HG02970 (cell line): Measurements from ENCODE around the gene MTHFD2L.

ENCODE experiments used
- ATAC-seq: cut with Tn5 transposase; IDR thresholded peaks from one replicate; pipeline ENCODE4 v1.9.1; 2021; ENCODE audit warnings: mild to moderate bottlenecking, moderate library complexity, moderate number of reproducible peaks; ENCODE audit not compliant: unreplicated experiment, low FRiP score

The MTHFD2L gene

DNA sequence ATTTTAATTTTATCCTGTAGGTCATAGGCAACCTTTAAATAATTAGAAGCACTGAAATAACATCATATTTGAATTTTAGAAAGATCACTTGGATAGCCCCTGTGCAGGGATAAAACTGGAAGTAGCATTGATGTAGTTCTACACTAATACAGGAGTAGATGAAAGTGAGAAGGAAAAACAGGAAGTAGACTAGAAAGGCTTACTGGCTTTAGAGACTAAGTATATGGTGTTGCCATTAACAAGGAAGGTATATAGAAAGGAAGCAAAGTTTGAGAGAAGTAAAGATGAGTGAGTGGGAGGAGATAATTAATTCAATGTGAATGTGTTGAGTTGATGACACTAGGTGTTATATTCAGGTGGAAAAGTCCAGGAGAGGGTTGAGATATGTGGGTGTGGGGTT, 77.2 kb downstream of the MTHFD2L start:
- ATAC-seq: peak; percentile 51

DNA sequence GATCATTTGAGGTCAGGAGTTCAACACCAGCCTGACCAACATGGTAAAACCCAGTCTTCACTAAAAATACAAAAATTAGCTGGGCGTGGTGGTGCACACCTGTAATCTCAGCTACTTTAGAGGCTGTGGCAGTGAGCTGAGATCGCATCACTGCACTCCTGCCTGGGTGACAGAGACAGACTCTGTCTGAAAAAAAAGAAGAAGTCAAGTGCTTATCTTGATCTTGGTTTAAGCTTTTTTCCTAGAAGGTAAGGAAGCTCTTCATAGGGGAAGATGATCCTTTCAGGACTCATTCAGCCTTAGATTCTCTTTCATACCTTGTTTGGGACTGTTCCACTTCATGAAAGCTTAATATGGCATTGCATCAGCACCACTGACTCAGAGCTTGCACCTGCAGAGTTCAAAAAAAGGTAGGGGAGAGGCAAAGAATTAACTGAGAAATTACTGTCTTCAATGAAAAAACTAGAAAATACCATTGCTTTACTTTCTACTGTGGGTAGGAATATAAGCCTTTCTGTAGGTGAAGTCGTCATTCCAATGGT, 79.6 kb downstream of the MTHFD2L start:
- no peak for ATAC-seq

DNA sequence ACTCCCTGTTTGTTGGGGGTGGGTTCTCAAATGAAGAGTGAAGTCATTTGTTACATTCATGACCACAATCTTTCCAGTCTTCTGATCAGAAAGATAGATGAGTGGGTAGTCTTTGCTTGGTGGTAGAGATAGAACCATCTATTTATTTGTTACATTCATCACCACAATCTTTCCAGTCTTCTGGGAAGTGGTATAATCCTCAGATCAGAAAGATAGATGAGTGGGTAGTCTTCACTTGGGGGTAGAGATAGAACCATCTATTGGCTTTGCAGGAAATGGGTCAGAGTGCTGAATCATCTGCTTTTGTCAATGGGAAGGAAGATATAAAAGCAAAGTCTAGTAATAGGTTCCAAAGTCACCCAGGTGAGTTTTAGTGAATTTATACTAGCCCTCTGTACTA, 86.1 kb downstream of the MTHFD2L start:
- ATAC-seq: no peak

DNA sequence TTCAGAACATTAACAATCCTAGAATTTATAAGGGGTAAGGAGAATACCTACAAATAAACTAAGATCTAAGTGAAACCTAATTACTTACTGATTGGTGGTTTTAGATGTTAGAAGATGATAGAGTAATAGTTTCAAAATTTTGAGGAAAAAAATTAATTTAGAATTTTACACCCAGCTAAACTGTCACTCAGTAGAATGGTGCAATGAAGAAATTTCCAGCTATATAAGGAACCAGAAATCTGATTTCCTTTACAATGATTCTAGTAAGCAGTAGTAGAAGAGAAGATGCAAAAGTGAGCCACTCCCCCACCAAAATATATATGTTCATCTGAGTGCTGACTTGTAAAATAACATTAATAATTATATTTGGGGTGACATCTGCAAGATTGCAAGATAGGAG, 95.0 kb downstream of the MTHFD2L start:
- ATAC-seq: no peak

DNA sequence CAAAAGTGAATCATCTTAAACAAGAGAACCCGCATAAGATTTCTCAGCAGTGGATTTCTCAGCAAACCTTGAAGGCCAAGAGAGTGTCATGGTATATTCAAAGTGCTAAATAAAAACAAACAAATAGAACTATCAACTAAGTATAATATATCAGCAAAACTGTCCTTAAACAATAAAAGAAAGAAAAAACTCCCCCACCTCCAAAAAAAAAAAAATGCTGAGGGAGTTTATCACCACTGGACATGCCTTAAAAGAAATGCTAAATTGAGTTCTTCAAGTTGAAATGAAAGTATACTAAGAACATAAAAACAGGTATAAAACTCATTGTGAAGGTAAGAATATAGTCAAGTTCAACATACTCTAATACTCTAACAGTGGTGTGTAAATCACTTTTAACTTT, 96.5 kb downstream of the MTHFD2L start:
- no peak for ATAC-seq

DNA sequence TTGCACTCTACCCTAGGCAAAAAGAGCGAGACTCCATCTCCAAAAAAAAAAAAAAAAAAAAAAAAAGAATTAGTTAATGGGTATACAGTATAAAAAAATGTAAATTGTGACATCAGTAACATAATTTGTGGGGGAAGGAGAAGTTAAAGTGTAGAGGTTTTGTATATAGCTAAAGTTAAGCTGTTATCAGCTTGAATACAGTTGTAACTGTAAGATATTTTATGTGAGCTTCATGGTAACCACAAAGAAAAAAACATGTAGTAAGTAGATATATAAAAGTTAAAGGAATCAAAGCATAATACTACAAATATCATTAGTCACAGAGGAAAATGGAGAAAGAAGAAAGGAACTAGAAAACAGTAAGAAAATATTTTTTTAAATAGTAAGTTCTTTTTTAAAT, 97.2 kb downstream of the MTHFD2L start:
- ATAC-seq: no peak

DNA sequence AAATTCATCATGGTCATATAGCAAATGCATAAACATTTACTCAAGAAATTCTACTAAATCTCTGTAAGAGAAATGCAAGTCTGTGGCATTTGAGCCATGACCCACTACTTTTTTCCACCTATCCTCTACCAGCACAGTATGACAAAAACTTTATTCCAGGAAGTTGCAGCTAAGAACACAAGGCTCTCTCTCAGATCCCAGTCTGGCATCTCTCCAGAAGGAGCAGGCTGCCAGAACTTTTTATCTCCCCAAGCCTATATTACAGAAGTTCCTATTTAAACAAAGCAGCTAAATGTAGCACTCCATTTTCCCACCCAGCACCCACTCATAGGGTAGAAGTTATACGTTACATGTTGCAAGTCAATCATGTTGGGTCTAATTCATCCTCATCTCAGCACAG, 101.0 kb downstream of the MTHFD2L start:
- no peak for ATAC-seq

DNA sequence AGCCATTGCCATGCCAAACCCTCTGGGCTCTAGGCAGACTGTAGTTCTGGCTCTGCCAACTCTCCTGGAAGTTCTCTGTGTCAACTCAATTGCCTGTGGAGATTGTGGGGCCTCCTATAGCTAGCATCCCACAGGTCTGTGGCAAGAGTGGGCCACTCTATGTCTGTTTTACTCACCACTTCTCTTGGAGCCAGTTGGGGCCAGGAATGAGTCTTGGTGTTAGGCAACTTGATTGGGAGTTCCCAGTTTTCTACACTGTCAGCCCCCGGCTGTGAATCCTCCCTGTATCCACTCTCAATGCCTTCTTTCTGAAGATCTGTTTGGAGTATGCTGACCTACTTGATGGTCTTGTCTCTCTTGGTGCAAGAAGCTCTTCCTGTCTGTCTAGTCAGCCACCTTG, 102.1 kb downstream of the MTHFD2L start:
- no peak for ATAC-seq

DNA sequence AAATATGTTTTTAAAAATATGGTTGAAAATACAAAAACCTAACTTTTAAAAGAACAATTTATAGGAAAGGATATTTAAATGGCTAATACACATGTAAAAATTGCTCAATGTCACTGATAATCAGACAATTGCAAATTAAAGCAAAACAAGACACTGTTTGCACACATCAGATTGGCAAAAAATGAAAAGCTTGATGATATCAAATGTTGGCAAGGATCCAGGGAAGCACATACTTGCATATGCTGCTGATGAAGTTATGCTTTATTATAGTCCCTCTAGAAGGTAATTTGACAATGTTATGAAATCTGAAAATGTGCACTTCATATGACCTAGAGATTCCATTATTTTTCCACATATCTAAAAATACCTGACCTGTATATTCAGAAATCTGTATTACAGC, 104.6 kb downstream of the MTHFD2L start:
- ATAC-seq: no peak

DNA sequence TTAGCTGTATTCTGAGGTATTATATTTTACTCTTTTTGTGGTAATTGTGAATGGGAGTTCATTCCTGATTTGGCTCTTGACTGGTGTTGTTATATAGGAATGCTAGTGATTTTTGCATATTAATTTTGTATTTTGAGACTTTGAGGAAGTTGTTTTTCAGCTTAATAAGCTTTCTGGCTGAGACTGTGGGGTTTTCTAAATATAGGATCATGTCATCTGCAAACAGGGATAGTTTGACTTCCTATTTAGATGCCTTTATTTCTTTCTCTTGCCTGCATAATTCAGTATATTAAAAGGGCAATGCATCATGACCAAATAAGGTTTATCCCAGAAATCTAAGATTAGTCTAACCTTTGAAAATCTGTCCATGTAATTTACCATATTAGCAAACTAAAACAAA, 105.6 kb downstream of the MTHFD2L start:
- no peak for ATAC-seq

DNA sequence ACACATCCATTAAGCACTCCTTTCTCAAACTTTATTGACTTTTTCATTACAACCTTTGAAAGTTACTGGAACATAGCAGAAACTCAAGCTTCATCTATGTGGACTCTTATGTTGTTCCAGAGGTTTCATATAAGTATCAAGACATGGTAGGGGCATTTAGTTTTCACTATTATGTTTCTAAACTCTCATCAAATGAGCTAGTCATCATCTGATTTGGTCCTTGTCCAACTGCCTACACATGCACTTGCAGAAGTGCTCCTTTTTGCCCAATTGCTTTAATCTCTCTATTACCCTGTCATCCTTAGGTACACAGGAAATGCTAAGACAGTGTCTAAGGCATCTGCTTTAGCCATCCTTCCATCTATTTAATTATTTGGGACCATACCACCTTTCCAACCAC, 108.2 kb downstream of the MTHFD2L start:
- no peak for ATAC-seq

DNA sequence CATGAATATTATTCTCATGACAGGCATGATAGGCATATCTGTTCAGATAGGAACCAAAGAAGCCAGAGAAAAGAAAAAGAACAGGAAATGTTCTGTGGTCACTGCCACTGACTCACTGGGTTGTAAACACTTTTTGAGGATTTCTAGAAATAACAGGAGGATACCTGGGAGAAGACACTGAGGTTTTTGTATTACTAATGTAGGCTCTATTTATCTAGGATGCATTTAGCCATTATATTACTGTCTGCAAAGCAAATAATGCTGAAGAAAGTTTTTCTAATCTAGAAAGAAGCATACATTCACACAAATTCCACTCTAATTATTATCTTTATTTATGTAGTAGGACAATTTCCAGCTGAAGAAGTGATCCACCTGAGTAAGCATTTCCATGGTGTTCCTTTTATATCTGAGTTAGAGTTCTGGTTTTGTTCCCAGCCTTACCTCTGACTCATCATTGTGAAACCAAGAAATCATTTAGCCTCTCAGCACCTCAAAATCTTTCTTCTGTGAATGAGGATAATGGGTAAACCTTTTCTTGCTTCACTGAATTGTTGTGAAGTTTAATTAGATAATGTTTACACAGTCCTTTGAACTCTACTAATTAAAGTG, 110.2 kb downstream of the MTHFD2L start:
- ATAC-seq: no peak

DNA sequence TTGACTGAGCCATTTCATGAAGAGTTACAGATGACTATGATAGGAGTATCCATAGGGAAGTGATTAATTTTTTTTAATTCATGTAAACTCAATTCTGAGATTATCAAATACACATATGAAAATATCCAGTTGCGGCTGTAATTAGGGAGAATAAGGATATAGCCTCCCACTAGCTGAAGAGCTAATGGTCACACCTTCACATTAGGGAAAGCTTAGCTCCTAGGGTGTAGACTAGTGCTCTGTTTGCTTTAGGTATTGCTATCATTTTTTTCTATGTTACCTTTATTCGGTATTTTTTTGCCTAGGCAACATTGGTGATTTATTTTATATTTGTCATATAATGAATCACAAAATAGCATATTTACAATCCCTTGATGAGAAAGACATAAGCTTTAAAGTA, 110.7 kb downstream of the MTHFD2L start:
- ATAC-seq: no peak

DNA sequence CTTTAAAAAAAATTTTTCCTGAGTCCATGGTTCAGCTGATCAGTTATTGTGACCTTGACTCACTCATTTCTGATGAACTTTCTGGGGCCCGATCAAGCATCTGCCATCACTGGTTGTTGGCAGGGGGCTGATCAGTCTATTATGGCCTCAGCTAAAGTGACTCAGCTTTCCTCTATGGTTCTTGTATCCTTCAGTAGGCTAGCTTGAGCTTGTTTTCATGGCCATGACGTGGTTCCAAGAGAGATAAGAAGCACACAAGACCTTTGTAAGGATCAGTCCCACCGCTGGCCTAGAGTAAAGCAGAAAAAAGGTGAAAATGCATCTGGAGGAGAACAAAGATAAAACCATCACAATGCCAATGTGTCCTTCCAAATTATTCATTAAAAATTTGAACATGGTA, 120.6 kb downstream of the MTHFD2L start:
- ATAC-seq: no peak

DNA sequence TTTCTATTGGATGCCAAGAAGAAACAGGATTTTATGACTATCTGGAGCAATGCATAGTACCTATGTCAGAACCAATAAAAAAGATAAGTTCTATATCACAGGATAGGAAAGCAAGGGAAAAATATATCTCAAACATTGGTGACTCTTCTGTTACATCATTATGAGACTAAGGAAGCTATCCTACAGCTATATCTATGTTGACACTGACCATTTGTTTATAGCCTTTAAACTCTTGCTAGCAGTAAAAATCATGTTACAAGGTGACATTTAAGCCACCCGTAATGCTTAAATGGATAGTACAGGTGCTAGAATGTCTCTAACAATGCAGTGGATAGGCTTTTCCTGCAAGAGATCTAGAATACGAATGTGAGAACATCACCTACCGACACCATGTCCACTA, 121.8 kb downstream of the MTHFD2L start:
- no peak for ATAC-seq

DNA sequence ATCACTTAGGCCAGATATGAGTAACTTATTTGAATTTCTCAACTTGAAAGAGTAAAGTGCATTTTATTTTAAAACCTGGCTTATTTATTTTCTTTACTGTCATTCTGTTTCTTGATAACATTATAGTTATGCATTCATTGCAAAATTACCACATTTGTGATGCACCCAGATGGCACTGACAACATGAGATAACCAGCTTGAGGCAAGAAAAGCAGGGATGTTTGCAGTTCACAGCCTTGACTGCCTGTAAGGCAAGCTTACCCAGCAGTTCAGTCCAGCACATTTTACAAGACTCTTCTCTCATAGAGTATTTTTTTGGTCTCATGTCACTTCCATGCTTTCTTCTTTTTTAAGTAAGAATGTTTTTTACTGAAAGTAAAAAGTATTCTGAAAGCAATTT, 125.0 kb downstream of the MTHFD2L start:
- ATAC-seq: no peak

DNA sequence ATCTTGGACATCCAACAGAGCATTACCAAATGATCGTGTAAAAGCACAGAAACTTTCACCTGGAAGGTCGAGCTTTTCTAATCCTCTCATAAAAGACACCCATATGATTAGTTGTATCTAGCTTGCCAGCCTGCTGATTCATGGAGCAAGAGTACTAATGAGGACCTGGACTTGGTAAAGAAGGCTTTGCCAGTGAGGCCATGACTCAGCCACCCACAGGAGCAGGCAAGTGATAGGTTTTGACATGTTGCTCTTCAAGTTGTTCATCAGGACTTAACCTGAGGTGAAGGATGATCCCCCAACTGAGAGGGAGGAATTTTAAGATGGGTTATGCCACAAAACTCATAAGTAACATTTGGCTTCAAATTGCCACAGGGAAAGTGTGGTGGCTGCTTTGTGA, 125.7 kb downstream of the MTHFD2L start:
- no peak for ATAC-seq

DNA sequence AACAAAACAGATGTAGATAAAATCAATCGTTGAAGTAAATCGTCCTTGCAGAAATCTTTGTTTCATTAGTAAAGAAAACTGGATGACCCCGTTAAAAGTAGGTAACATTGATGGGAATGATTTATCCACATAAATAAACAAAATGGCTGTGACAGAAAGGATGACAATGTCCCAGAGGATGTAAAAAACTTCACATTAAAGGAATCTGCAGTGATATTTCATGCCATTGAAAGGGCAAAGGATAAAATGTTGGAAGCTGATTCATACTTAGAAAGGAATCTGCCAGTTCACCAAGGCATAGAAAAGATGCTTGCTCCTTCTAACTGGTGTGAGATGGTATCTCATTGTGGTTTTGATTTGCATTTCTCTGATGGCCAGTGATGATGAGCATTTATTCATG, 126.1 kb downstream of the MTHFD2L start:
- ATAC-seq: no peak

DNA sequence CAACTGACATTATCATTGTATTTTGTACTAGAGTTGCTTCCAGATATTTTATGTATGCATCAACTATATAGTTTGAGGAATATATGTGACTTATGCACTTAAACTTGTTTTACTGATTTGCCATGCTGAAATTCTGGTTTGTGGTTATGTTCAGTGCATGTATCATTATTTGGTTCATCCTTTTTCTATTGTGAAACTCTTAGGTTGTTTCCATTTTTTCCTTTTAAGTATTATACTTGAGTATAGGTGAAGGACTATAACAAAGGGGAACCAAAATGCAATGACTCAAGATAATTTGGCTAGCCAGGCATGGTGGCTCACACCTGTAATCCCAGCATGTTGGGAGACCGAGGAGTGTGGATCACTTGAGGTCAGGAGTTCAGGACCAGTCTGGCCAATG, 129.2 kb downstream of the MTHFD2L start:
- no peak for ATAC-seq

DNA sequence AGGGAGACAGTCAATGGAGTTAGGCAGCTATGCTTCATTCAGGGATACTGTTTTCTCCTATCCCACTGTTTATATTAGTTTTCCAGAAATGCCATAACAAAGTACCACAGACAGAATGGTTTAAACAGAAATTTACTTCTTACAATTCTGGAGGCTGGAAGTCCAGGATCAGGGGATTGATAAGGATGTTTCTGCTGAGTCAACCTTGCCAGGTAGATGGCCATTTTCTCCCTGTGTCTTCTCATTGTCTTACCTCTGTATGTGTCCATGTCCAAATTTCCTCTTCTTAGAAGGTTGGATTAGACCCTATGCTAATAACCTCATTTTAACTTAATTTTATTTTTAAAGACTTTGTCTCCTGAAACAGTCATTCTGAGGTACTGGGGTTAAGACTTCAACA, 129.9 kb downstream of the MTHFD2L start:
- no peak for ATAC-seq

DNA sequence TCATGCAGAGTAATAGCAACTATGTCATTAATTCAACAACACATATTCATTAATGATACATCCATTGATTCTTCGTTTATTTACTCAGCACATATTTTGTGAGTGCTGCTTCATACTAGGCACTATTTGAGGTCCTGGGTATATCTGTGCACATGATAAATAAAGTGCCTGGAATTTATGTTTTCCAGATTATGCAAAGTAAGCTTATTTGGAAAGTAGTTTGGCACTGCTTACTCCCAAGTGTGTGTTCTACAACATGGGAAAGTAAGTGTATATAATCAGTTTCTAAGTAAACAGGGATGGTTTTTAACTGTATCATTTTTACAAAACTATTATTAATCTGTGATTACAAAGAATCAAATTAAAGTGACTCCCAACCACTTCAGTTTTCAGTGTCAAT, 133.6 kb downstream of the MTHFD2L start:
- ATAC-seq: no peak

DNA sequence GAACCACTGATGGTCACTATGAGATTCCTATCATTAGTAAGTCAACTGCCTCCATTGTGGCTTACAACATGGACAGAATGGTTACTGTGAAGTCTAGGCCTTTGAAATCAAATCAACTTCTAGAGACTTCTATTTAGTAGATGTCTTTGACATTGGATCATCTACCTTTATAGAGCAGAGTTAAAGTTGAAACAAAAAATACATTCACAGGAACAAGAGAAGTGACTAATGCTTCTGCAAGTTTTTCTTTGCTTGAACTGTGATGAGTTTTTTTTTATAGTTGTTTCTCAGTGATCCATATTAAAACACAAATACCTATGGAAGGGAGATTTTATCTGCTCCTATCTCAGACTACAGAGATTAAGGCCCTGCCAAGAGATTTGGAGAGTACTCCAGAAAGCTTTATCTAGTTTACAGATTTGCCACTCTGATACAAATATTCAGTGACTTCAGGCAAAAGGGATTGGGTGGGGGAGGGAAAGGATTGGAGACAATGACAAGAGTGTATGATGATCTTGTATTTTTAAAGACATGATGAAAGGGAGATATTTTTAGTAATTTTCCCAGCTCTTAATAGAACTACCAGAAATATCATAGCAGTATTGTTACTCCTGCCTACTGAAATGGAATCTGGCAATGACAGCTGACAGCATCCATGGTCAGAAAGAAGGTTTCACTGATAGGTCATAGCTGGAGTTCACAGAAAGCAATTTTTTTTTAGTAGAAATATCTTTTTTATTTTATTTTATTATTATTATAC, 134.4 kb downstream of the MTHFD2L start:
- ATAC-seq: no peak
